ENCODE results near the gene GLT1D1. TPM values are rescaled to one million over a fixed set of nuclear protein-coding genes. Genes with fewer than 3 reads are reported as not detected.
A peak's percentile ranks its signal among the peaks of the same experiment; 100 is the strongest.
"Not testable (repeated sequence)": the region's sequence is repeated elsewhere in the genome, so short reads cannot be mapped to it uniquely, and the experiment has no call there.

GLT1D1 gene
- total RNA-seq, 1 donor from 2014 or later: 11.0 TPM

DNA sequence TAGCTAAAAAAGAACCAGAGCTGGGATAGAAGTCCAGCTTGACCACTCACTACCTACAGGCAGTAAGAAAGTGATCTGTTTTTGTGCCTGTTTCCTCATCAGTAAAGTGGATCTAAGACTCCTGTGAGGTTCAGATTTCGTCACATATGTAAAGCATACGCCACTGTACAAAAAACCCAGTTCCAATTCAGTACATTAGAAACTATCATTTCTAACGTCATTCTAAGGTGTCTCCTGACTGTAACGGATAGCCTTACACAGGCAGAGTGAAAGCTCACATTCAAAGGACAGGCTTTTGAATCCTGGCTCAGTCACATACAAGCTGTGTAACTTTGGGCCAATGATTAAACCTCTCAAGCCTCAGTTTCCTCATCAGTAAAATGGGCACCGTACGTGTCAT lies 33.0 kb upstream of the GLT1D1 start:
- FAIRE-seq: no peak
- no peak for DNase-seq (ENCODE audit: low spot score in 2 of 2)

DNA sequence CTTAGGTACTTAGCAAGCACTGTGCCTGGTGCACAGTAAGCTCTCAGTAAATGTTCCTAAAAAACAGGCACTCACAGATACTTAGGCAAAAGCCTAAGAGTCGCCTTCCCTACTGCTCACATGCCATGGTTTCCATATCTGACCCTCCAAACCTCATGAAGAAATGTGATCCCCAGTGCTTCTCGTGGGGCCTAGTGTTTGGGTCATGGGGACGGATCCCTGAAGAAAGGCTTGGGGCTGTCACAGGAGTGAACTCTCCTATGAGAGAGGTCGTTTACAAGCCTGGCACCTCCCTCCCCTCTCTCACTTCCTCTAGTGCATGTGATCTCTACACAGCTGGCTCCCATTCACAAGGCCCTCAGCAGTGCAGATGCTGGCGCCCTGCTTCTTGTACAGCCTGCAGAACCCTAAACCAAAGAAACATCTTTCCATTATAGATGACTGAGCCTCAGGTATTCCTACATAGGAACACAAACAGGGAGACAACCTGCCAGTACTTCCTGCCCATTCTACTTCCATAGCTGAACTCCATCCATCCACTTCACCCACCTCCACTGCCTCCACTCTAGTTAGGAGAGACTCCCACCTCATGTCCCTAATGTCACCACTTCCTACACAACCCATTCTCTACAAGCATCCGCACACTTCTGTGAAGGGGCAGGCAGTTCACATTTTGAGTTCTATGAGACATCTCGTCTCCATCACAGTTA lies 32.4 kb upstream of the GLT1D1 start:
- no peak for DNase-seq (ENCODE audit: low spot score in 2 of 2)
- FAIRE-seq: no peak

DNA sequence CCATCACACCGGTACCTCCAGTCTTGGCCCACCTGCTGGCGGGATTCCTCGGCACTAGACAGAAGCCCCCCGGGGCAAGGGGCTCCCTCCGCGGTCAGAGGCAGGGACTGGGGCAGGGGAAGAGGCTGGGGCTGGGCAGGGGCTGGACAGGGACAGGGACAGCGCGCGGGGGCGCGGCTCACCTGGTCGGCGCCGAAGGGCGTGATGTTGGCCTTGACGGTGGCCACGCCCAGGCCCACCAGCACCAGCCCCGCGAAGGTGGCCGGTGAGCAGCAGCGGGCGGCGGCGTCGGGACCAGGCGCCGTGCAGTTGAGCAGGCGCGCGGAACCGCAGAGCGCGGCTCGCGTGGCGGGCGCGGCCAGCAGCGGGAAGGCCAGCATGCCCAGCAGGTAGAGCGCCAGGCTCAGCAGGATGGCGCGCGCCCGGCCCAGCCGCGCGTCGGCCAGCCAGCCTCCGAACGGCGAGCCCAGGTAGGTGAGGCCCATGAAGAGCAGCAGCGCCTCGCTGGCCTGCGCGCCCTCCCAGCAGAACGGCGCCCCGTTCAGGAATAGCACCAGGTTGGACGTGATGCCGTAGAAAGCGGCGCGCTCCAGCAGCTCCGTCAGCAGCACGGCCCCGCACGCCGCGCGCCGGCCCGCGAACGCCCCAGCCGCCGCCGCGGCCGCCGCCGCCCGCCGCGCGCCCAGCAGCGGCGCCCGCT lies 29.9 kb upstream of the GLT1D1 start:
- DNase-seq (ENCODE audit: low spot score in 2 of 2) (no peak), FAIRE-seq (no peak)

DNA sequence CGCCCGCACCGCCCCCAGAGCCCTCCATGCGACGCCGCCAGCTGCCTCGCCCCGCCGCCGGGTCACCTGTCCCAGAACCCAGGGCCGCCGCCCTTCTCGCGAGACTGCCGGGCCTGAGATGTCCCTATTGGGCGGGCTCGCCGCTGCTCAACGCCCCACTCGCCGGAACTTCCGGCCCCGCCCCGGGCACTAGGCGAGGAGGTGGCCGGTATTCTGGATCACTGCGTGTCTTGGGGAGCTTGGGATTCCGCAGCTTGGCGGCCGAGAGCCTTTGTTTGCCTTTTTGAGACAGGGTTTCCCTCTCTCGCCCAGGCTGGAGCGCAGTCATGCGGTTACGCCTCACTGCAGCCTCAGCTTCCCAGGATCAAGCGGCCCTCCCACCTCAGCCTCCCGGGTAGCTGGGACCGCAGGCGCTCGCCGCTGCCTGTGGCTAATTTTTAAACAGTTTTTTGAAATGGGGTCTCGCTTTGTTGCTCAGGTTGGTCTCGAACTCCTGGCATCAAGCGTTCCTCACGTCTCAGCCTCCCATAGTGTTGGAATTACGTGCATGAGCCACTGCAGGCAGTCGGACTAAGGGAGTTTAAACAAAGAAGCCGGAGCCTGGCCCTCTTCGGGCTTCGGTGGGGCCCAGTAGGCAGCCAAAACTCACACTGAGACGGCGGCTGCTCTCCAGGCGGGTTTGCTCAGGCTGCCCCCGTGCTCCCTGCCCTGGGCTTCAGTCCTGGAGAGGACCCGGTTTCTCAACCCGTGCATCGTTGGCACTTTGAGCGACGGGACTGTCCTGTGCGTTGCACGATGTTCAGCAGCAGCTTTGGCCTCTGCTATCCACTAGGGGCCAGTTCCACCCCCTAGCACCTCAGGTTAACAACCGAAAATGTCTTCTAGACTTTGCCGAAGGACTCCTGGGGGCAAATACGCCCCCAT lies 29.1 kb upstream of the GLT1D1 start, which contains the start of gene SLC15A4:
TSS of gene SLC15A4 (minus strand) at position 43 of the 924 bp plus-strand sequence. CDS start at position 28, 15 bp downstream.
- no peak for FAIRE-seq
- DNase-seq (ENCODE audit: low spot score in 2 of 2): peak; percentile 96 to 99

DNA sequence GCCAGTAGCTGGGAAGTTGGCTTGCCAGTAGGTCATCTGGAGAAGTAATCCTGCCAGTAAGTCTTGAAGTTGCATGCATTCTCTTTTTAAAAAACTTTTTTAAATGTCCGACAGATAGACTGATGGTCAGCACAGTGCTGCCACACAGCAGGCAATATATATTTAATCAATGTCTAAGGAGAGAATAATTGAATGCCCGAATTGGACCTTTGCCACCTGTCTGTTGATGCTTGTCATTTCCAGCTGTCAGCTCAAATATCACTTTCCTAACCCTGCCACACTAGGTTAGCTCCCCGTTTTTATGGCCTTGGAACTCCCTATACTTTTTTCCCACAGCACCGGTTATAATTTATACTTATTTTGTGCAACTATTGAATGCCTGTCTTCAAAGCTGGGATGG lies 27.4 kb upstream of the GLT1D1 start:
- DNase-seq (ENCODE audit: low spot score in 2 of 2) (no peak), FAIRE-seq (no peak)

DNA sequence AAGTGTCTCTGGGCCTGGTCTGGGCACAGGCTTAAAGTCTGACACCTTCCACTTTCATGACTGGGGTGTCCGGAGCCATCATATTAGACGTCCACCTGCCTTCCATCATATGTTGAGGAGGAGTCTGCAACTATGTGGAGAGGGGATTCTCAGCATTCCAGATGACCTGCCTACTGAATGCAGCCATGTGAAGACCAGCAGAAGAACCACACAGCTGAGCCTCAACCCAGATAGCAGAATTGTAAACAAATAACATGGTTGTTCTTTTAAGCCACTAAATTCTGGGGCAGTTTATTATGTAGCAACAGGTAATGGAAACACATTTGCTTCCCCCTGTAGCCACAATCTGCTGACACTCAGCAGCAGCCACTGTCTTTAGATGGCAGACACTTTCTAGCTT lies 25.6 kb upstream of the GLT1D1 start:
- DNase-seq (ENCODE audit: low spot score in 2 of 2) (no peak), FAIRE-seq (no peak)

DNA sequence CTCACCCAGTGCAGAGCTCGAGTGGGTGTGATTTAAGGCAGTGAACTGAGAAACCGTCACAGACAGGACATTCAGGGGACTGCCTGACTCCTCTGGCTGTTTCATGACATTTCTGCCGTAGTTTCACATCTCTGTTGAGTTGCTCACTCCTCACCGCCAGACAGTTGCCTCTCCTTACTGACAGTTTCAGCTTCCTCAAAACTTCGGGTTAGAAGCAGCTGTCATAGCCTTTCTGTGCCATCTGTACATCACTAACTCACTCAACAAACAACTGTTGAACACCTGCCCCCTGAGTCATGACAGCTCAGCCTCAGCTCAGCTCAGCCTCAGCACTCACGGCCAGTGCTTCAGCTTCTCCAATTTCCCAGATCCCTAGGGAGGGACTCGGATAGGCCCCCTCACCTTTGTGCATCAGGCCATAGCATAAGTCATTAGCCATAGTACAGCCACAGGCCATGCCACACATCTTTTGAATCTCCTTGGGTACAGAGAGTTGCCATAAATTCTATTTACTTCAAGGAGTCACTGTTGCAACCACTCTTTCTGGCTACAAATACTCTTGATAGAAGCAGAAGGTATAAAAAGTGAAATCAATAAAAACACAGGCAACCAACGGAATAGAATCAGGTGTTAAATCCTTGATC lies 23.3 kb upstream of the GLT1D1 start:
- DNase-seq (ENCODE audit: low spot score in 2 of 2): no peak
- FAIRE-seq: no peak

DNA sequence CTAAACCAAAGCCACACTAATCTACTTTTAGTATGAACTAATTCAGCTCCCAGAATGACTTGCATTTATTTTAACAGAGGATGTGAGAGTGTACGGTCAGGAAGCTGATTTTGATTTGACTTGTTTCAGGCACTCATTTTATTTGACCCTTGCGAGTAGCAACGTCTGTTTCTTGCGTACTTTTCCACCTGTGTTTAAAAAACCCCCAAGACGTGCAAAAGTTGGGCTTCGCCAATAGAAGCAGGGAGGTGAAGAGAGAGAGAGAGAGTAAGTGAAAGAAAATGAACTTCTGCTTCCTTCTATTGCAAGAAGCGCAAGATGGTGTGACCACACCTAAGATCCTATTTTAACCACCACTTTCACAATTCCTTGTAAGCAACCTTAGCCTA lies 22.8 kb upstream of the GLT1D1 start:
- FAIRE-seq: no peak
- DNase-seq (ENCODE audit: low spot score in 2 of 2): no peak

DNA sequence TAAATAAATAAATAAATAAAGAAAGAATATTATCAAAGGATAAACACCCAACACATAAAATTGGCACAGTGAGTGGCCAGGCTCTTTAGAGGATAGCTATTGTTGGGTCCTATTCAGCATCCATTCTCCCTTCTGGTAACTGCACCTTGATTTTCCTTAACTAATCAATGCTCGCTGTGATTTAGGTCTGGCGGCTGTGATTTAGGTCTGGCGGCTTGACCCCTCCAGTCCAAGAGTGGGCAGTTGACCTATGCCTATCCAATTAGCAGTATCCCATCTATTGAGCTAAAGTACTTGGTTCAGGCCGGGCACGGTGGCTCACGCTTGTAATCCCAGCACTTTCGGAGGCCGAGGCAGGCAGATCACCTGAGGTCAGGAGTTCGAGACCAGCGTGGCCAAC lies 19.9 kb upstream of the GLT1D1 start:
- DNase-seq (ENCODE audit: low spot score in 2 of 2) (no peak), FAIRE-seq (no peak)

DNA sequence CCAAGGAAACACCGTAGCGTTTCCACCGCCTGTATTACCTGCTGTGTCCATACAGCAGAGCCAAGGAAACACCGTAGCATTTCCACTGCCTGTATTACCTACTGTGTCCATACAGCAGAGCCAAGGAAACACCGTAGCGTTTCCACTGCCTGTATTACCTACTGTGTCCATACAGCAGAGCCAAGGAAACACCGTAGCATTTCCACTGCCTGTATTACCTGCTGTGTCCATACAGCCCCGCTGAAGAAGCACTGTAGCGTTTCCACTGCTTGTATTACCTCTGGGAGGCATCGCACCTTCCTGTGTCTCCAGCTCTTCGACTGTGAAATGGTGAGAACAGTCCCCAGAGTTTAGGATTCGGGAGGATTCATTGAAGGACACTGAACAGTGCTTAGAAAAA lies 13.4 kb upstream of the GLT1D1 start:
- not testable (repeated sequence) for DNase-seq (ENCODE audit: low spot score in 2 of 2); FAIRE-seq

DNA sequence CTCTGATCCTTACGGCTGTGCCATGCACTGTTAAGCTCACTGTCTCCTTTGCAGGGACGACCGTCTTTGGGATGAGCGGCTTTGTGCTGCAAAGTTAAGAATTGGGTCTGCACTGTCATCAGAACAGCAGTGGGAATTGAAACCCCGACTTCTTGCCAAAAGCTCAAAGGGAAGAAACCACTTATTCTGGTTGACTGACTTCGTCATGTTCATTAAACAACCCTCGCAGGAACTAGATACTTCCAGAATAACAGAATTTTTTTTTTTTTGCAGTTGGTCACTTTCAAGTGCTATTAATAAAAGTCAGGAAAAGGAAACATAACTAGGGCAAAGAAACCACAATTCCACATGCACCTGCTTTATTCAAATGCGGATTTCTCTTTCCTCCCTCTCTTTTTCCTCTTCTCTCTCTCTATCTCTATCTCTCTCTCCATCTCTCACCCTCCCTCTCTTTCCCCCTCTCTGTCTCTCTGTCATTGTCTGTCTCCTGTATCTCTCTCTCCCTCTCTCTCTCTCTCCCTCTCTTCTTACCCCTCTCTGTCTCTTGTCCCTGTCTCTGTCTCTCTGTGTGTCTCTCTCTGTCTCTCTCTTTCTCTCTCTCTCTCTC lies 12.3 kb upstream of the GLT1D1 start:
- DNase-seq (ENCODE audit: low spot score in 2 of 2) (no peak), FAIRE-seq (no peak)

DNA sequence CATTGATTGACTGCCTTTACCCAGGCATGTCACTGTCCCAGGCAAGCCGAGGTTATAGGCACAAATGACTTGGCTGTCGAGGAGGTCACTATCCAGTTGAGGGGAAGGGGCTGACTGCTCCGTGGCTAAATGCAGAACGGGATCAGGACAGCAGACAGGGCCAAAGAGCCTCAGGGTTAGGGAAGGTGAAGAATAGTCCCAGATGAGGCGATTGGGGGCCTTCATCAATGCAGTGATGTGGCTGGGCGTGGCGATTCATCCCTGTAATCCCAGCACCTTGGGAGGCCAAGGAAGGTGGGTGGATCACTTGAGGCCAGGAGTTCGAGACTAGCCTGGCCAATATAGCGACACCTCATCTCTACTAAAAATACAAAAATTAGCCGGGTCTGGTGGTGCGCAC lies 10.7 kb upstream of the GLT1D1 start:
- FAIRE-seq: no peak
- no peak for DNase-seq (ENCODE audit: low spot score in 2 of 2)

DNA sequence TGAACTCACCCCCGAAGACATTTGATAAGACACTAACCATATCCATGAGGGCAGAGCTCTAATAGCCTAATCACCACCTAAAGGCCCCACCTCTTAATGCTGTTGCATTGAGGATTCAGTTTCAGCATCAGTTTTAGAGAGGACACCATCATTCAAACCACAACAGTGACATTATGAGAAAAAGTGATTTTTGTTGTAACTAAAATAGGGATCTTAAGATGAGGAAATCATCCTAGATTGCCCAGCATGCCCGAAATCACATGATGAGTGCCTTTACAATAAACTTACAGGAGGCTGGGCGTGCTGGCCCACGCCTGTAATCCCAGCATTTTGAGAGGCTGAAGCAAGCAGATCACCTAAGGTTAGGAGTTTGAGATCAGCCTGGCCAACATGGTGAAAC lies 9.7 kb upstream of the GLT1D1 start:
- no peak for DNase-seq (ENCODE audit: low spot score in 2 of 2)
- FAIRE-seq: no peak

DNA sequence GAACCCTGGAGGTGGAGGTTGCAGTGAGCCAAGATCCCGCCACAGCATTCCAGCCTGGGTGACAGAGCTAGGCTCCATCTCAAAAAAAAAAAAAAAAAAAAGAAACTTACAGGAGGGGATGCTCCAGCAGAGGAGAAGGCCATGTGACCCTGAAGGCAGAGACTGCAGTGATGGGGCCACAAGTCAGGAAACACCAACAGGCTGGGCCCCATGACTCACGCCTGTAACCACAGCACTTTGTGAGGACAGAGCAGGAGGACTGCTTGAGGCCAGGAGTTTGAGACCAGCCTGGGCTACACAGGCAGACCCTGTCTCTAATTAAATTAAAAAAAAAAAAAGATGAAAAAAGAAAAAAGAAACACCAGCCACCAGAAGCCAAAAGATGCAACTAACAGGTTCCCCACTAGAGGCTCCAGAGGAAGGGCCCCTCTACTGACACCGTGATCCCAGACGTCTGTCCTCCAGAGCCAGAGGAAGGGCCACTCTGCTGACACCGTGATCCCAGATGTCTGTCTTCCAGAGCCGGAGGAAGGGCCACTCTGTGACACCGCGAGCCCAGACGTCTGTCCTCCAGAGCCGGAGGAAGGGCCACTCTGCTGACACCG lies 9.1 kb upstream of the GLT1D1 start:
- DNase-seq (ENCODE audit: low spot score in 2 of 2) (no peak), FAIRE-seq (no peak)

DNA sequence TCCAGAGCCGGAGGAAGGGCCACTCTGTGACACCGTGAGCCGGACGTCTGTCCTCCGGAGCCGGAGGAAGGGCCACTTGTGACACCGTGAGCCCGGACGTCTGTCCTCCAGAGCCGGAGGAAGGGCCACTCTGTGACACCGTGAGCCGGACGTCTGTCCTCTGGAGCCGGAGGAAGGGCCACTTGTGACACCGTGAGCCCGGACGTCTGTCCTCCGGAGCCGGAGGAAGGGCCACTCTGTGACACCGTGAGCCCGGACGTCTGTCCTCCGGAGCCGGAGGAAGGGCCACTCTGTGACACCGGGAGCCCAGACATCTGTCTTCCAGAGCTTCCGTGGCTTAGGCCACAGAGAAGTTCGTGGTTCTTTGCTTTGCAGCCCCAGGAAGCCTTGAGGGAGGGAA lies 6.6 kb upstream of the GLT1D1 start:
- DNase-seq (ENCODE audit: low spot score in 2 of 2); FAIRE-seq: not testable (repeated sequence)

DNA sequence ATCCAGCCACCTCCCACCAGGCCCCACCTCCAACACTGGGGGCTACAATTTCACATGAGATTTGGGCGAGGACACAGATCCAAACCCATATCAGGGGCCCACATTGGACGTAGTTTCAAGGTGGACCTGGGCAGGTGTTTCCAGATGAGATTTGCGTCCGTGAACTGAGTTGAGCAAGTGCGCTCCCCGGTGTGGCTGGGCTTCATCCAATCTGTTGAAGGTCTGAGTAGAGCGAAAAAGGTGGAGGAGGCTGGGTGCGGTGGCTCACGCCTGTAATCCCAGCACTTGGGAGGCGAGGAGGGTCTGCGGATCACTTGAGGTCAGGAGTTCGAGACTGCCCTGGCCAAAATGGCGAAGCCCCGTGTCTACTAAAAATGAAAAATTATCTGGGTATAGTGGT lies 4.9 kb upstream of the GLT1D1 start:
- FAIRE-seq (no peak), DNase-seq (ENCODE audit: low spot score in 2 of 2) (no peak)

DNA sequence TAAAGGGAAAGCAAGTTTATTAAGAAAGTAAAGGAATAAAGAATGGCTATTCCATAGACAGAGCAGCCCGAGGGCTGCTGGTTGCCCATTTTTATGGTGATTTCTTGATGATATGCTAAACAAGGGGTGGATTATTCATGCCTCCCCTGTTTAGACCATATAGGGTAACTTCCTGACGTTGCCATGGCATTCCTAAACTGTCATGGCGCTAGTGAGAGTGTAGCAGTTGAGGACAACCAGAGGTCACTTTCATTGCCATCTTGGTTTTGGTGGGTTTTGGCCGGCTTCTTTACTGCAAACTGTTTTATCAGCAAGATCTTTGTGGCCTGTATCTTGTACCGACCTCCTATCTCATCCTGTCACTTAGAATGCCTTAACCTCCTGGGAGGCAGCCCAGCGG lies 3.5 kb upstream of the GLT1D1 start:
- not testable (repeated sequence) for FAIRE-seq; DNase-seq (ENCODE audit: low spot score in 2 of 2)

DNA sequence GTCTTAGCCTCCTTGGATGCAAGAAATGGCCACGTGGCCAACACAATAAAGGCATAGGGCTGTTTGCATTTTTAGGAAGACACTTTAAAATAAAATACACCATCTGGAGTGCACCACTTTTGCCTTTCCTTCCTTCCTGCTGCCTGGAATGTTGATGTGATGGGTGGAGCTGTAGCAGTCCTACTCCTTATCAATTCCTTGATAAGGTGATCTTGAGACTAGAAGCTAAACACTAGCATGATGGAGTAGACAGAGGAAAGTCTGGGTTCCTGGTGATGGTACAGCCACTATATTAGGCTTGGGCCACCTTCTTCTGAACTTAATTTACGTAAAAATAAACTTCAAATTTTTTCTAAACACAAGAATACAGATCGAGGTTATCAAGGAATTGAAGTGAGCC lies 2.9 kb upstream of the GLT1D1 start:
- no peak for FAIRE-seq

DNA sequence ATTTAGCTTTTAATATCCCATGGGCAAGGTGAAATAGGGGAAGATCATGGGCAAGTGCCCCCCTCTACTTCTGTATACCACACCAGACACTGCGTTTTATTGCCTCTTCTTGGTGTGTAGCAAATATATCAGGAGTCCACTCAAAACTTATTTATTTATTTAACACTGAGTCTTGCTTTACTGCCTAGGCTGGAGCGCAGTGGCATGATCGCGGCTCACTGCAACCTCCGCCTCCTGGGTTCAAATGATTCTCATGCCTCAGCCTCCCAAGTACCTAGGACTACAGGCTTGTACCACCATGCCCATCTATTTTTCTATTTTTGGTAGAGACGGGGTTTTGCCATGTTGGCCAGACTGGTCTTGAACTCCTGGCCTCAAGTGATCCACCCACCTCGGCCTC lies 1.8 kb upstream of the GLT1D1 start:
- not testable (repeated sequence) for DNase-seq (ENCODE audit: low spot score in 2 of 2); FAIRE-seq

More for the DNA sequence above, 2.9 kb upstream of the GLT1D1 start:
- no peak for DNase-seq (ENCODE audit: low spot score in 2 of 2)

Data from frontal cortex (tissue), 4 donors.